NCI-H510A (cell line): ENCODE results near the gene STX3.
"Not testable (repeated sequence)": the region's sequence is repeated elsewhere in the genome, so short reads cannot be mapped to it uniquely, and the experiment has no call there.

Experiments
- DNase-seq: peaks from one replicate; lab custom pipeline; 2025; lab: John Stamatoyannopoulos, UW

Gene STX3

DNA sequence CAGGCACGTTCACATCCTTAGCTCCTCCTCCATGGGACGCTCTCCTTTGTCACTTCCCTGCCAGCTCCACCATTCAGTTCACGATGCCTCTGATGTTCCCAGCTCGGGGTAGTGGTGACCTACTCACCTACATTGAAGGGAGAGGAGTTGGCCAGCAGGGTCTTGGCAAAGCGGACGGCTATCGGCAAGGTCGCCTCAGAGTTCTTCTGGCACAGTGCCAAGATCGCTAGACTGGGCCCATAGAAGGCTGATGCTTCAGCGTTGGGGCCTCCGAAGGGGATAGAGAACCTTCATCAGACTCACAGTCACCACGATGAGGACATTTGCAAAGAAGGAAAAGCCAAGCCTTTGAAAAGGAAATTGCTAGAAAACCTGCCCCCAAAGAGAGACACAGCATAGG, 87.1 kb downstream of the STX3 start:
- DNase-seq = no peak

DNA sequence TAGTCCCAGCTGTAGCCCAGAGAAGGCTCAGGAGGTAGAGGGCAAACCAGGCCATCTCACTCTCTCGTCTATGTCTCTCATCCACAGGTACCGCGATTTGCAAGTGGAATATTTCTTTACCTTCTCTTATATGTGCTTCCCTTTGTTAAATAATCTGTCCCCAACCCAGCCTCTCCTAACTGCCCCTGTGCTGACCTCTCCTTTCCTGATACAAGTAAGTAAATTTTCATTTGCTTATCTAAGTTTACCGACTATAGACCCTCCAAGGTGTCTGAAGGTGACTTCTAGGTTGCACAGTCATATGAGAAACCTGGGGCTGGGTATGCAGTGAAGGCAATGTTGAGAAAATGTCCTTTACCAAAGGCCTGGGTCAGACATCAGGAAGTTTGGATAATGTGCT, 90.2 kb downstream of the STX3 start, which contains the start of gene CBLIF:
Gene CBLIF (minus strand): TSS at position 101 of the 400 bp plus-strand sequence. CDS start 46 bp downstream, at position 55.
- DNase-seq = no peak

DNA sequence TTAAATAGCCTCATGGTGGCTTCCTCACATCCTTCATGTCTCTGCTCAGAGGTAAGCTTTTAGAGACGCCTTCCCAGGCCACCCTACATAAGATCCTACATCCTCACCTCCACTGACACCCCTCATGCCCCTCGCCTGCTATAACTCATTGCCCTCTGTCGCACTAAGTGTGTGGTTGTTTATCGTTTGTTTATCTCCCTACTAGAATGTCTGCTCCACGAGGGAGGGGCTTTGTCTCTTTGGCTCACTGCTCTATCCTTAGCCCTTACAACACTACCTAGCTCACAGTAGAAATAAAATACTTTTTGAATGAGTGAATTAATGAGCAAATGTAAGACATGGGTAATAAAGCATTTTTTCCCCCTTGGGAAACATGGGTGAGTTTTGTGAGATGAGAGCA, 91.4 kb downstream of the STX3 start:
- DNase-seq = no peak

DNA sequence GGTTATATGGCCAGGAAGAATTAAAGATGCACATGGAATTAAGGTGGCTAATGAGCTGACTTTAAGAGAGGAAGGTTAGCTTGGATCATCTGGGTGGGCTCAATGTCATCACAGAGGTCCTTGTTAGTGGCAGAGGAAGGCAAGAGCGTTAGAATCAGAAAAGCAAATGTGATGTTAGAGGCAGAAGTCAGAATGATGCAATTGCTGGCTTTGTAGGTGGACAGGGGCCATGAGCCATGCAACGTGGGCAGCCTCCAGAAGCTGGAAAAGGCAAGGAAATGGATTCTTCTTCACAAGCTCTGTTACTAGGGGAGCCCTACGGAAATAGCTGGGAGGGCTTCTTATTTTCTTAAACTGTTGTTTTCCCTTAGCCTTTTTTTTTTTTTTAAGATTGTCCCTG, 92.5 kb downstream of the STX3 start:
- DNase-seq = no peak

DNA sequence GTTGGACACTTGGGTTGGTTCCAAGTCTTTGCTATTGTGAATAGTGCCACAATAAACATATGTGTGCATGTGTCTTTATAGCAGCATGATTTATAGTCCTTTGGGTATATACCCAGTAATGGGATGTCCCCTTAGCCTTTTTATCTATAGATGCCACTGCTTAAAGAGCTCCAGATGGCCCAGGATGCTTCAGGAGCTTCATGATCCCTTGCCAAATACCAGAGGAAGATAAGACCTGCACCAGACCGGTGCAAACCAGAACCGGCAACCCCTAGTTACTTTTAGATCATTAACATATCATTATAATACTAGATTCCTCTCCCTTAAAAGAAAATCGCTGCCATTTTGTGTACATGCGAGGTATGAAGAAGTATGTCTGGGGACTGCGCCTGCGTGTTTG, 93.3 kb downstream of the STX3 start:
- DNase-seq = not testable (repeated sequence)

DNA sequence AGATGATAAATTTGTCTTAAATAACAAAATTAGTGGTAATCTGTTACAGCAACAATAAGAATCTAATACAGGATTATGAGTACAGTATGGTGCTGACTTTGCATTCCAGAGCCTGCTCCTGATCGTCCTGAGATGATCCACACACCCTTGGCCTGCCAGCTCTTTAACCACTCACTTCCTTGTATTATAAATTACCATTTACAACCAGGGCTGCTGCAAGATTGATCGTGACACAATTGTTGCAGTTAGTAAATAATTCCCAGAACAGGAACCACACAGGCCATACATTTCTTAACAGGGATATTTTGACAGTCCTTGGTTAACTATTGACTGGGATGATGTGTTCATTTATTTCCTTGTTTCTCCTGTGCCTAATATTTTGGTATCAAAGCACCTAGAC, 94.0 kb downstream of the STX3 start:
- no peak for DNase-seq

DNA sequence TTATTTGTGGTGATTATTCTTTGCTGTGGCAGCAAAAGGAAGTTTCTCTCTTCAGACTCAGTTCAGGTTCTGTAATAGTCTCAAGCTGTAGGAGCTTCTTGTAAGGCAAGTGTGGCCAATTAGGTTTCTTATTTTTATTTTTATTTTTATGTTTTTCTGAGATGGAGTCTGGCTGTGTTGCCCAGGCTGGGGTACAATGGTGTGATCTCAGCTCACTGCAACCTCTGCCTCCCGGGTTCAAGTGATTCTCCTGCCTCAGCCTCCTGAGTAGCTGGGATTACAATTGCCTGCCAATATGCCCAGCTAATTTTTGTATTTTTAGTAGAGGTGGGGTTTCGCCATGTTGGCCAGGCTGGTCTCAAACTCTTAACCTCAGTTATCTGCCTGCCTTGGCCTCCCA, 94.4 kb downstream of the STX3 start:
- DNase-seq = not testable (repeated sequence)

DNA sequence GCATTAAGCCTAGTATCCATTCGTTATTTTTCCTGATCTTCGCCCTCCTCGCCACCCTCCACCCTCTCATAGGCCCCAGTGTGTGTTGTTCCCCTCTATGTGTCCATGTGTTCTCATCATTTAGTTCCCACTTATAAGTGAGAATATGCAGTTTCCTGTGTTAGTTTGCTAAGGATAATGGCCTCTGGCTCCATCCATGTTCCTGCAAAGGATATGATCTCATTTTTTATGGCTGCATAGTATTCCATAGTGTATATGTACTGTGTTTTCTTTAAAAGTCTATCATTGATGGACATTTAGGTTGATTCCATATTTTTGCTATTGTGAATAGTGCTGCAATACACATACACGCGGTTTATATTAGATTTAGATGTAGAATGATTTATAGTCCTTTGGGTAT, 96.2 kb downstream of the STX3 start:
- not testable (repeated sequence) for DNase-seq

DNA sequence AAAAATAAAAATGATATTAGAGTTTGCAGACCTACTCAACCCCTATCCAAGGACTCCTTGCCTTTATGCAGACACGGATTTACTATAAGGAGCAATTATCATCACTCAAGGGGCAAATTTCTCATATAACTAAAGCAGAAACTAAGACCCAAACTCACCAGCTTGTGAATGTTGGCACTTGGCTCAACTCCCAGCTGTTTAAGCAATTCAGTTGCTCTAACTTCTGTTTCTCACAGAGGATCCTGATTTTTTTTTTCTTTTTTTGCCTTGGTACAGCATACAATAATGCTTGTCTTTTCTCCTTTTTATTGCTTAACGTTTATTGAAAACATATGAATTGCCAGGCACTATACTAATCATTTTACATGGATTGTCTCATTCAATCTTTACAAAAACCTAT, 99.7 kb downstream of the STX3 start:
- DNase-seq = no peak
